Endothelial cell of umbilical vein (primary cell): ENCODE measurements around the gene WNT7B. TPM values are rescaled to one million over a fixed set of nuclear protein-coding genes. Genes with fewer than 3 reads are reported as not detected.

Source experiments
- BruUV-seq: library from RNA; stranded (reverse); fragments of 400-500 nt; replicated peaks from 2 replicates; lab custom pipeline; 2021; lab: Mats Ljungman, UMichigan
- CTCF ChIA-PET: fragments of 300-600, 350-600 bp; sonication (Branson Sonifier 250); formaldehyde crosslinking; loops from one replicate; lab custom pipeline; 2021; ENCODE audit warnings: antibody characterized with exemption, inconsistent platforms; lab: Charles Lee
- POLR2A ChIA-PET: fragments of 300-600, 350-600 bp; sonication (Branson Sonifier 250); formaldehyde crosslinking; loops from one replicate; lab custom pipeline; 2021; ENCODE audit warnings: antibody characterized with exemption, inconsistent platforms; lab: Charles Lee
- DNase-seq: peaks from one replicate; pipeline ENCODE4 v3.0.0-alpha.2; 2011; ENCODE audit warnings: low read depth, low spot score
- FAIRE-seq: peaks from 2 replicates; lab custom pipeline; 2011; peaks lifted over from hg19 to GRCh38; lab: Jason Lieb, UNC
- H2AFZ ChIP-seq: 2 replicates; pipeline ENCODE4 v1.6.0; 2012; ENCODE audit warnings: low read depth, low read length, control low read depth, inconsistent platforms
- H3K27ac ChIP-seq: 2 replicates; pipeline ENCODE4 v1.5.1; 2011; ENCODE audit warnings: low read depth, mild to moderate bottlenecking, control low read depth, low read length, moderate library complexity; ENCODE audit not compliant: insufficient read depth
- H3K27me3 ChIP-seq, 2 experiments: 2 replicates each; pipeline versions ENCODE4 v1.6.0 to v1.6.1; 2011; ENCODE audit warnings: low read length in 2 of 2, mixed read lengths in 1 of 2; ENCODE audit not compliant: control insufficient read depth in 2 of 2, insufficient read depth in 2 of 2
- H3K36me3 ChIP-seq, 2 experiments: 2 replicates in 1 of 2; 3 replicates in 1 of 2; pipeline ENCODE4 v1.5.1; 2011; ENCODE audit warnings: low read length in 2 of 2, mild to moderate bottlenecking in 1 of 2, moderate library complexity in 1 of 2; ENCODE audit not compliant: control insufficient read depth in 2 of 2, insufficient read depth in 2 of 2; ENCODE audit errors: extremely low read depth in 1 of 2
- H3K4me1 ChIP-seq: 3 replicates; pipeline ENCODE4 v1.5.1; 2011; ENCODE audit warnings: mild to moderate bottlenecking, low read length; ENCODE audit not compliant: control insufficient read depth, insufficient read depth; ENCODE audit errors: extremely low read depth
- H3K4me2 ChIP-seq: 2 replicates; pipeline ENCODE4 v1.6.1; 2011; ENCODE audit warnings: low read length, control low read depth, mixed read lengths; ENCODE audit not compliant: insufficient read depth
- H3K4me3 ChIP-seq, 3 experiments: fragments of 200-600 bp in 1 of 3; sonication (generic), shearing (Covaris generic) in 1 of 3; replicated peaks in 1 of 3; 2 replicates each; pipeline ENCODE4 v1.5.1; 2011 to 2016; ENCODE audit warnings: control low read depth in 3 of 3, low read length in 3 of 3, mild to moderate bottlenecking in 2 of 3, inconsistent platforms in 1 of 3, low read depth in 1 of 3, moderate library complexity in 1 of 3; ENCODE audit not compliant: insufficient read depth in 1 of 3
- H3K79me2 ChIP-seq: 2 replicates; pipeline ENCODE4 v1.6.0; 2012; ENCODE audit warnings: low read length, inconsistent platforms; ENCODE audit not compliant: control insufficient read depth, insufficient read depth
- H3K9ac ChIP-seq: replicated peaks from 2 replicates; pipeline ENCODE3; 2011; ENCODE audit warnings: low read length, control low read depth; ENCODE audit not compliant: insufficient read depth; ENCODE audit errors: extremely low read depth
- H3K9me1 ChIP-seq: replicated peaks from 3 replicates; pipeline ENCODE4 v1.6.0; 2011; ENCODE audit warnings: mild to moderate bottlenecking, low read length; ENCODE audit not compliant: control insufficient read depth, insufficient read depth; ENCODE audit errors: extremely low read depth
- H3K9me3 ChIP-seq: replicated peaks from 2 replicates; pipeline ENCODE4 v1.5.1; 2012; ENCODE audit warnings: low read length, inconsistent platforms; ENCODE audit not compliant: control insufficient read depth, insufficient read depth
- H4K20me1 ChIP-seq: replicated peaks from 2 replicates; pipeline ENCODE3; 2011; ENCODE audit warnings: mild to moderate bottlenecking, low read length; ENCODE audit not compliant: control insufficient read depth, insufficient read depth; ENCODE audit errors: extremely low read depth
- EZH2 ChIP-seq: IDR thresholded peaks from 2 replicates; pipeline ENCODE4 v1.6.1; 2012; ENCODE audit warnings: borderline replicate concordance, low read depth, mild to moderate bottlenecking, moderate library complexity, low read length, inconsistent platforms; ENCODE audit not compliant: severe bottlenecking
- FOS ChIP-seq: IDR thresholded peaks from 2 replicates; pipeline ENCODE4 v1.6.1; 2011; ENCODE audit warnings: mild to moderate bottlenecking, low read length, moderate library complexity, borderline replicate concordance; ENCODE audit not compliant: insufficient read depth
- GATA2 ChIP-seq: IDR thresholded peaks from 2 replicates; pipeline ENCODE4 v1.7.0; 2011; ENCODE audit warnings: low read depth, mild to moderate bottlenecking, moderate library complexity, mixed read lengths, low read length; ENCODE audit not compliant: insufficient read length, insufficient read depth
- MYC ChIP-seq: IDR thresholded peaks from one replicate; pipeline ENCODE4 v1.6.1; 2011; ENCODE audit warnings: mild to moderate bottlenecking, low read depth, low read length
- POLR2AphosphoS5 ChIP-seq: IDR thresholded peaks from 2 replicates; pipeline ENCODE4 v1.6.1; 2012; ENCODE audit warnings: low read depth, mild to moderate bottlenecking, control low read depth, low read length, moderate library complexity; ENCODE audit not compliant: insufficient read depth
- dilution Hi-C: fragments of 300-500 bp; cut with MboI; formaldehyde crosslinking; loops from one replicate; pipeline ENCODE4 v1.15.0; 2019; ENCODE audit warnings: low sequenced_read_pairs; ENCODE audit not compliant: extremely low pct_ligation_motif_present
- intact Hi-C: fragments of 100-400 bp; cut with micrococcal nuclease; formaldehyde crosslinking; loops from one replicate; pipeline ENCODE4 v1.10.0; 2022
- polyA plus RNA-seq, 4 experiments: library from polyadenylated mRNA; depleted of rRNA in 3 of 4; stranded (reverse) in 3 of 4; unstranded in 1 of 4; fragments of >200 nt; gene quantifications; 2 replicates each; pipeline versions ENCODE4 v1.2.1 to v1.2.3, GENCODE V29; 2011 to 2012; ENCODE audit warnings: missing spikeins in 1 of 4
- total RNA-seq: library from RNA; stranded (reverse); gene quantifications from 2 replicates; pipeline ENCODE4 v1.2.3, GENCODE V29; 2021
- TF ChIP-seq, protein P1 (sequence below), 2 donors: IDR thresholded peaks; 1 replicate in 1 of 2; 2 replicates in 1 of 2; pipeline ENCODE4 v1.5.1; 2011; ENCODE audit warnings: low read length in 2 of 2, mild to moderate bottlenecking in 2 of 2, moderate library complexity in 2 of 2, control low read depth in 1 of 2, inconsistent platforms in 1 of 2, low read depth in 1 of 2; ENCODE audit not compliant: insufficient read depth in 1 of 2; ENCODE audit errors: extremely low read depth in 1 of 2
- TF ChIP-seq, protein P2 (sequence below): IDR thresholded peaks from 2 replicates; pipeline ENCODE4 v1.6.1; 2011; ENCODE audit not compliant: insufficient read depth, insufficient read length

The WNT7B gene
- total and polyA plus RNA-seq, 2 donors (not counting 3 experiments of a cell fraction or from before 2014, with no cell fraction given) = not detected

DNA sequence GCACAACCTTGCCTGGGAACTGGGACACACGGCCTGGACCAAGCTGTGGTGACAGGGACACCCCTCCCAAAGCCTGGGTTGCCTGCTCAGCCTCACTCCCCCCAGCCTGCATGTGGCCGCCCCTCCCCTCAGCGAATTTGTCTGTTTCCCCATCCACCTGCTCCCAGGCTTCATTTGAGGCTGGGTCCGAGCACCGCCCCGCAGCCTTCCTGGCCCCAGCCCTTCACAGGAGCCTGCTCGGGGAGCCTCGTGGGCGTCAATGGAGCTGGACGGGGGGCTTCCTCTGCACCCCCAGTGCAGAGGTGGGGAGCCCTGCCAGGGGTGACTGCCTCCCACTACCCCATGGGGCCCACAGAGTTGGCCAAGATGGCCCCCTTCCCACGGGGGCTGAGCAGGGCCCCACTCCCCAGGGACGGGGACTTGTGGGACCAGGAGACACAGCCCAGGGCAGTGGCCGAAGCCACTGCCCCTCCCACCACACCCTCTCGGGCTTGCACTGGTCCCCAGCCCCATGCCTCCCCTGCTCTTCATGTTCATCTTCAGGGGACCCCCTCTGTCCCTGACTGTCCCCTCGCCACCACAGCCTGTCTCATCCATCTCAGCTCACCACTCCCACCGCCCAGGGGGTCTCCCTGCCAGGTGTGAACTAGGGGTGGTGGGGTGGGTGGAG lies 91.7 kb downstream of the WNT7B start:
- H3K4me3 ChIP-seq = no peak overlapping the region
- H3K79me2 ChIP-seq = no peaks in the 10 kb centered on the region
- no peak overlapping the region for H3K9ac ChIP-seq
- DNase-seq (no peak), FAIRE-seq (no peak)
- intact Hi-C loops = no loop called here
- no peak for TF ChIP-seq EZH2
- TF ChIP-seq POLR2AphosphoS5 = no peak
- TF ChIP-seq, protein P1, sequence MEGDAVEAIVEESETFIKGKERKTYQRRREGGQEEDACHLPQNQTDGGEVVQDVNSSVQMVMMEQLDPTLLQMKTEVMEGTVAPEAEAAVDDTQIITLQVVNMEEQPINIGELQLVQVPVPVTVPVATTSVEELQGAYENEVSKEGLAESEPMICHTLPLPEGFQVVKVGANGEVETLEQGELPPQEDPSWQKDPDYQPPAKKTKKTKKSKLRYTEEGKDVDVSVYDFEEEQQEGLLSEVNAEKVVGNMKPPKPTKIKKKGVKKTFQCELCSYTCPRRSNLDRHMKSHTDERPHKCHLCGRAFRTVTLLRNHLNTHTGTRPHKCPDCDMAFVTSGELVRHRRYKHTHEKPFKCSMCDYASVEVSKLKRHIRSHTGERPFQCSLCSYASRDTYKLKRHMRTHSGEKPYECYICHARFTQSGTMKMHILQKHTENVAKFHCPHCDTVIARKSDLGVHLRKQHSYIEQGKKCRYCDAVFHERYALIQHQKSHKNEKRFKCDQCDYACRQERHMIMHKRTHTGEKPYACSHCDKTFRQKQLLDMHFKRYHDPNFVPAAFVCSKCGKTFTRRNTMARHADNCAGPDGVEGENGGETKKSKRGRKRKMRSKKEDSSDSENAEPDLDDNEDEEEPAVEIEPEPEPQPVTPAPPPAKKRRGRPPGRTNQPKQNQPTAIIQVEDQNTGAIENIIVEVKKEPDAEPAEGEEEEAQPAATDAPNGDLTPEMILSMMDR (IDR thresholded peaks at IDR 0.05; ENCODE audit: extremely low read depth in 1 of 2, insufficient read depth in 1 of 2, low read depth in 1 of 2, low read length in 2 of 2) = no peak
- TF ChIP-seq MYC = no peak
- TF ChIP-seq GATA2 = no peak
- TF ChIP-seq, protein P2, sequence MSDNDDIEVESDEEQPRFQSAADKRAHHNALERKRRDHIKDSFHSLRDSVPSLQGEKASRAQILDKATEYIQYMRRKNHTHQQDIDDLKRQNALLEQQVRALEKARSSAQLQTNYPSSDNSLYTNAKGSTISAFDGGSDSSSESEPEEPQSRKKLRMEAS = no peak
- no peak for TF ChIP-seq FOS
- H3K4me1 ChIP-seq = no peaks in the 10 kb centered on the region
- no peaks in the 10 kb centered on the region for H3K9me3 ChIP-seq
- no peaks in the 10 kb centered on the region for H4K20me1 ChIP-seq
- H3K27me3 ChIP-seq = peaks cover 10 to 14% of the 10 kb centered on the region in 2 experiments
- H3K4me2 ChIP-seq = no peak overlapping the region
- no peak overlapping the region for H2AFZ ChIP-seq
- H3K9me1 ChIP-seq = no peaks in the 10 kb centered on the region
- no TSS peak for BruUV-seq
- CTCF ChIA-PET = no interaction called here
- POLR2A ChIA-PET = no interaction called here
- no peaks in the 10 kb centered on the region for H3K36me3 ChIP-seq
- dilution Hi-C loops = no loop called here
- H3K27ac ChIP-seq = no peak overlapping the region
